ENCODE results near the gene ASTL. TPM values are rescaled to one million over a fixed set of nuclear protein-coding genes. Genes with fewer than 3 reads are reported as not detected.

Gene ASTL
- total and polyA plus RNA-seq, 2 of the 13 experiments (the other 11 are each of a cell fraction or from before 2014, with no cell fraction given): not detected

DNA sequence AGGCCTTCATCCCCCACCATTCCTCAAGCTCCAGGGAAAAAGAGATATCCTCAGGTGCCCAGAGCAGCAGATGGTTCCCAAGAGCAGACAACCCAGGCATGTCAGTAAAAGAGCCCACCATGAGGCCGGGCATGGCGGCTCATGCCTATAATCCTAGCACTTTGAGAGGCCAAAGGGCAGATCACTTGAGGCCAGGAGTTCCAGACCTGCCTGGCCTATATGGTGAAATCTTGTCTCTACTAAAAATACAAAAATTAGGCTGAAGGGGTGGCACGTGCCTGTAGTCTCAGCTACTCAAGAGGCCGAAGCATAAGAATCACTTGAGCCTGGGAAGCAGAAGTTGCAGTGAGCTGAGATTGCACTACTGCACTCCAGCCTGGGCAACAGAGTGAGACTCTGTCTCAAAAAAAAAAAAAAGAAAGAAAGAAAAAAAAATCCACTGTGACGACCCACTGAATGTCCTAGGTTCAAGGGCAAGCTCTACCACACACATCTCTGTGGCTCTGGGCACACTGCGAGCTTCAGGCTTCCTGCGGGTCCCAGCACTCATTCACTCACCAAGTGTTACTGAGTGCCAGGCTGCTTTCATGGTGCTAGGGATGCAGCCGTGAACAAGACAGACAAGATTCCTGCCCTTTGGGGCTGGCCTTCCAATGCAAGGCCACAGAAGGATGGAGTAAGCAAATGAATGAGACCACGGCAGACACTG lies 13.4 kb upstream of the ASTL start:
- BruUV-seq (replicated peaks): no TSS peak
- CTCF ChIA-PET (ENCODE audit: low intra/inter-chr PET ratio, low total read pairs): no interaction called here

DNA sequence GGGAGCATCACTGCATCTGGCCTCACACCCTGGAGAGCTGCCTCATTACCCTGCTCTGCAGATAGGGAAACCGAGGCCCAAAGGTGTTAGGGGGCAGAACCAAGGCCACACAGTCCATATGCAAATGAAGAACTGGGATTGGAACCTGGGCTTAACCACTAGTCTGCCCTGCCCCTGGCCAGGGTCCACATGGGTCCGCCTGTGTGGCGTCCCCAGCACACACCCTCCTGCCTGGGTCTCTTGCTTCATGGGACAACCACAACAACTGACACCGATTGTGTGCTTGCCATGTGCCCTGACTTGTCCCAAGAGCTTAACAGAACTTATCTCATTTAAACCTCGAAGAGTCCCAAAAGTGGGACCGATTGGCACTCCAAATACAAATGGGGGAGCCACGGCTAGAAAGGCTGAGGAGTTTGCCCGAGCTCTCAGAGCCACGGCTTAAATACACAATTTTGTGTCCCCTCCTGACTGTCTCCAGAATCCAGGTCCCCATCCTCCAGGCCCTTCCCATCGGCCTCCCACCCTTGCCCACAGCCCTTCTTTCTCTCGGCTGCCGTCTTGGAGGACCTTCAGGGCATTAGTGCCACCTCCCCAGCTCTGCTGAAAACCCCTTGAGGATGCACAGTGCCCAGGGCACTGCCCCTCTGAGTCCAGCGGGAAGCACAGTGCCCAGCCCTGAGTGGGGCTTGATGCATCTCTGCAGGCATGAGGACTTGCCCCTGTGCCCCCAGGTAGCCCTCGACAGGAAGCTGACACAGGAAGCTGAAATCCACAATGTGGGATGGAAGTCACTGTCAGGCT lies 12.7 kb upstream of the ASTL start:
- ChIA-PET CTCF (ENCODE audit: low intra/inter-chr PET ratio, low total read pairs) (no interaction called here), POLR2A (no interaction called here)
- 35% methylated on average over 14 of the region's 14 CpGs for WGBS (ENCODE audit: low lambda C conversion rate)
- BruUV-seq (replicated peaks): no TSS peak
- H4K20me1 ChIP-seq (ENCODE audit: insufficient read depth, low read length): no peaks in the 10 kb centered on the region
- no peak for FAIRE-seq
- TF ChIP-seq ARNTL (CRISPR knock-in tag; IDR thresholded peaks at IDR 0.05) (no peak), MAF1 (CRISPR knock-in tag; IDR thresholded peaks at IDR 0.05; ENCODE audit: borderline replicate concordance) (no peak), ZNF670 (CRISPR knock-in tag; IDR thresholded peaks at IDR 0.05; ENCODE audit: borderline replicate concordance) (no peak), ZNF432 (CRISPR knock-in tag; IDR thresholded peaks at IDR 0.05; ENCODE audit: borderline replicate concordance) (no peak), NAIF1 (CRISPR knock-in tag; IDR thresholded peaks at IDR 0.05; ENCODE audit: borderline replicate concordance) (no peak), ZSCAN9 (CRISPR knock-in tag; IDR thresholded peaks at IDR 0.05; ENCODE audit: borderline replicate concordance) (no peak), RCOR2 (CRISPR knock-in tag; IDR thresholded peaks at IDR 0.05) (no peak)
- TF ChIP-seq, protein P1, sequence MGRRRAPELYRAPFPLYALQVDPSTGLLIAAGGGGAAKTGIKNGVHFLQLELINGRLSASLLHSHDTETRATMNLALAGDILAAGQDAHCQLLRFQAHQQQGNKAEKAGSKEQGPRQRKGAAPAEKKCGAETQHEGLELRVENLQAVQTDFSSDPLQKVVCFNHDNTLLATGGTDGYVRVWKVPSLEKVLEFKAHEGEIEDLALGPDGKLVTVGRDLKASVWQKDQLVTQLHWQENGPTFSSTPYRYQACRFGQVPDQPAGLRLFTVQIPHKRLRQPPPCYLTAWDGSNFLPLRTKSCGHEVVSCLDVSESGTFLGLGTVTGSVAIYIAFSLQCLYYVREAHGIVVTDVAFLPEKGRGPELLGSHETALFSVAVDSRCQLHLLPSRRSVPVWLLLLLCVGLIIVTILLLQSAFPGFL (CRISPR knock-in tag; IDR thresholded peaks at IDR 0.05): no peak
- TF ChIP-seq, protein P2, sequence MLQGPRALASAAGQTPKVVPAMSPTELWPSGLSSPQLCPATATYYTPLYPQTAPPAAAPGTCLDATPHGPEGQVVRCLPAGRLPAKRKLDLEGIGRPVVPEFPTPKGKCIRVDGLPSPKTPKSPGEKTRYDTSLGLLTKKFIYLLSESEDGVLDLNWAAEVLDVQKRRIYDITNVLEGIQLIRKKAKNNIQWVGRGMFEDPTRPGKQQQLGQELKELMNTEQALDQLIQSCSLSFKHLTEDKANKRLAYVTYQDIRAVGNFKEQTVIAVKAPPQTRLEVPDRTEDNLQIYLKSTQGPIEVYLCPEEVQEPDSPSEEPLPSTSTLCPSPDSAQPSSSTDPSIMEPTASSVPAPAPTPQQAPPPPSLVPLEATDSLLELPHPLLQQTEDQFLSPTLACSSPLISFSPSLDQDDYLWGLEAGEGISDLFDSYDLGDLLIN (CRISPR knock-in tag; IDR thresholded peaks at IDR 0.05; ENCODE audit: borderline replicate concordance): no peak
- no peak overlapping the region for H3K27ac ChIP-seq (ENCODE audit: extremely low read length, insufficient read depth, low read length)
- H3K4me3 ChIP-seq (replicated peaks in 1 of 3; ENCODE audit: insufficient read depth in 1 of 3, low read depth in 2 of 3, low read length in 3 of 3): no peak overlapping the region
- intact Hi-C loops (cut with micrococcal nuclease; ENCODE audit: unreplicated experiment) (no loop called here), in situ Hi-C loops (cut with HindIII; ENCODE audit: extremely low pct_ligation_motif_present, low pct_unique_long_range_greater_than_20kb) (no loop called here)
- H3K4me2 ChIP-seq (ENCODE audit: low read depth, low read length): no peak overlapping the region
- H3K79me2 ChIP-seq (ENCODE audit: insufficient read depth, low read length): no peaks in the 10 kb centered on the region
- peaks cover 11% of the 10 kb centered on the region for H3K4me1 ChIP-seq (ENCODE audit: insufficient read depth, low read length)
- H3K36me3 ChIP-seq (replicated peaks in 1 of 2; ENCODE audit: control insufficient read depth in 1 of 2, insufficient read depth in 2 of 2, low read length in 2 of 2): no peaks in the 10 kb centered on the region
- no peak for ATAC-seq
- peaks cover 18 to 72% of the 10 kb centered on the region in 2 experiments; a peak in 4 of 5 replicates for H3K27me3 ChIP-seq (ENCODE audit: control insufficient read depth in 1 of 2, insufficient read depth in 2 of 2, low read length in 2 of 2)
- DNase-seq (ENCODE audit: low spot score): no peak
- H3K9ac ChIP-seq (ENCODE audit: insufficient read depth, low read depth, low read length): no peak overlapping the region
- no peaks in the 10 kb centered on the region for H3K9me3 ChIP-seq (ENCODE audit: low read length)
- H2AFZ ChIP-seq (ENCODE audit: low read length): no peak overlapping the region

More for the DNA sequence above, 13.4 kb upstream of the ASTL start:
- H3K4me1 ChIP-seq (ENCODE audit: insufficient read depth, low read length): peaks cover 4% of the 10 kb centered on the region; the same call in 1 of the 2 replicates
- H3K4me2 ChIP-seq (ENCODE audit: low read depth, low read length): no peak overlapping the region
- no peak for DNase-seq (ENCODE audit: low spot score)
- peaks cover 16 to 72% of the 10 kb centered on the region in 2 experiments; a peak in 4 of 5 replicates for H3K27me3 ChIP-seq (ENCODE audit: control insufficient read depth in 1 of 2, insufficient read depth in 2 of 2, low read length in 2 of 2)
- no peaks in the 10 kb centered on the region for H3K79me2 ChIP-seq (ENCODE audit: insufficient read depth, low read length)
- H3K27ac ChIP-seq (ENCODE audit: extremely low read length, insufficient read depth, low read length): no peak overlapping the region
- no peaks in the 10 kb centered on the region for H3K36me3 ChIP-seq (replicated peaks in 1 of 2; ENCODE audit: control insufficient read depth in 1 of 2, insufficient read depth in 2 of 2, low read length in 2 of 2)
- WGBS (ENCODE audit: low lambda C conversion rate): 50% methylated on average over 9 of the region's 9 CpGs
- POLR2A ChIA-PET: no interaction called here
- ATAC-seq: no peak
- H3K4me3 ChIP-seq (replicated peaks in 1 of 3; ENCODE audit: insufficient read depth in 1 of 3, low read depth in 2 of 3, low read length in 3 of 3): no peak overlapping the region
- TF ChIP-seq ZNF367 (CRISPR knock-in tag; IDR thresholded peaks at IDR 0.05; ENCODE audit: borderline replicate concordance) (no peak), ZNF138 (CRISPR knock-in tag; IDR thresholded peaks at IDR 0.05; ENCODE audit: low read depth) (no peak), ZNF569 (CRISPR knock-in tag; IDR thresholded peaks at IDR 0.05; ENCODE audit: borderline replicate concordance) (no peak), ZNF607 (CRISPR knock-in tag; IDR thresholded peaks at IDR 0.05; ENCODE audit: borderline replicate concordance) (no peak), GTF2F1 (IDR thresholded peaks at IDR 0.05; ENCODE audit: low read length) (no peak), ZFP90 (CRISPR knock-in tag; IDR thresholded peaks at IDR 0.05; ENCODE audit: borderline replicate concordance) (no peak)
- no peaks in the 10 kb centered on the region for H4K20me1 ChIP-seq (ENCODE audit: insufficient read depth, low read length)
- FAIRE-seq: no peak
- no peaks in the 10 kb centered on the region for H3K9me3 ChIP-seq (ENCODE audit: low read length)
- H2AFZ ChIP-seq (ENCODE audit: low read length): no peak overlapping the region
- in situ Hi-C loops (cut with HindIII; ENCODE audit: extremely low pct_ligation_motif_present, low pct_unique_long_range_greater_than_20kb): no loop called here
- intact Hi-C loops (cut with micrococcal nuclease; ENCODE audit: unreplicated experiment): no loop called here
- no peak overlapping the region for H3K9ac ChIP-seq (ENCODE audit: insufficient read depth, low read depth, low read length)
